HG02943 (cell line): ENCODE results near the gene DDHD1.
"Not testable (repeated sequence)": the region's sequence is repeated elsewhere in the genome, so short reads cannot be mapped to it uniquely, and the experiment has no call there.

Source experiments
- ATAC-seq: cut with Tn5 transposase; IDR thresholded peaks from one replicate; pipeline ENCODE4 v1.9.1; 2021; ENCODE audit warnings: mild to moderate bottlenecking, low read depth, moderate library complexity; ENCODE audit not compliant: unreplicated experiment

DDHD1 gene

GRCh38 chr14:53152887-53153701 lies at the start of gene DDHD1:
DDHD1 (minus strand) TSS chr14:53153323; CDS start chr14:53153098, 225 bp downstream.
- peak; percentile 69 for ATAC-seq

GRCh38 chr14:53195949-53196348 lies 42.8 kb upstream of the DDHD1 start:
- no peak for ATAC-seq

GRCh38 chr14:53193193-53193592 lies 40.1 kb upstream of the DDHD1 start:
- no peak for ATAC-seq

GRCh38 chr14:53192052-53192760 lies 39.1 kb upstream of the DDHD1 start:
- ATAC-seq: no peak

- no peak for ATAC-seq
These were observed 37.8 kb upstream of the DDHD1 start for GRCh38 chr14:53190938-53191337.

GRCh38 chr14:53187921-53188463 lies 34.9 kb upstream of the DDHD1 start:
- no peak for ATAC-seq

GRCh38 chr14:53186532-53186931 lies 33.4 kb upstream of the DDHD1 start:
- no peak for ATAC-seq

- ATAC-seq: no peak
These were observed 30.5 kb upstream of the DDHD1 start for GRCh38 chr14:53183611-53184010.

- no peak for ATAC-seq
These were observed 29.9 kb upstream of the DDHD1 start for GRCh38 chr14:53183056-53183455.

- ATAC-seq: not testable (repeated sequence)
These were observed 28.4 kb upstream of the DDHD1 start for GRCh38 chr14:53181463-53182081.

- no peak for ATAC-seq
These were observed 27.4 kb upstream of the DDHD1 start for GRCh38 chr14:53180272-53181221.

GRCh38 chr14:53179486-53180005 lies 26.4 kb upstream of the DDHD1 start:
- ATAC-seq: not testable (repeated sequence)

GRCh38 chr14:53175375-53175774 lies 22.3 kb upstream of the DDHD1 start:
- ATAC-seq: no peak

- no peak for ATAC-seq
These were observed 21.8 kb upstream of the DDHD1 start for GRCh38 chr14:53174918-53175317.

- ATAC-seq: no peak
These were observed 15.7 kb upstream of the DDHD1 start for GRCh38 chr14:53168786-53169185.

GRCh38 chr14:53167602-53168328 lies 14.6 kb upstream of the DDHD1 start:
- ATAC-seq: no peak

GRCh38 chr14:53161758-53162435 lies 8.8 kb upstream of the DDHD1 start:
- no peak for ATAC-seq

GRCh38 chr14:53156238-53156637 lies 3.1 kb upstream of the DDHD1 start:
- ATAC-seq: no peak
